ENCODE results near the gene LDLR. TPM values are rescaled to one million over a fixed set of nuclear protein-coding genes. Genes with fewer than 3 reads are reported as not detected.
"Not testable (repeated sequence)": the region's sequence is repeated elsewhere in the genome, so short reads cannot be mapped to it uniquely, and the experiment has no call there.

The LDLR gene
- total RNA-seq, 1 experiment from 2014 or later = 127 TPM

- ChIA-PET CTCF (interaction anchor here (0.6 kb wide), 1 partner anchor 425 kb away, joined by 3 read pairs; no protein-coding TSS in a partner anchor), POLR2A (no interaction called here)
- H3K27ac Mint-ChIP-seq (ENCODE audit: low read depth, unreplicated experiment) = no peak overlapping the region
- no peak for TF ChIP-seq CTCF (IDR thresholded peaks at IDR 0.05; ENCODE audit: unreplicated experiment)
- no peak overlapping the region for H3K4me3 Mint-ChIP-seq (ENCODE audit: unreplicated experiment)
- no peak for DNase-seq (ENCODE audit: unreplicated experiment)
- no peaks in the 10 kb centered on the region for H3K9me3 Mint-ChIP-seq (ENCODE audit: unreplicated experiment)
- no peaks in the 10 kb centered on the region for H3K27me3 Mint-ChIP-seq (ENCODE audit: insufficient read depth, unreplicated experiment)
- H3K36me3 Mint-ChIP-seq (ENCODE audit: insufficient read depth, unreplicated experiment) = peaks cover 78% of the 10 kb centered on the region
- peaks cover 4% of the 10 kb centered on the region for H3K4me1 Mint-ChIP-seq (ENCODE audit: insufficient read depth, unreplicated experiment)
- intact Hi-C loops (cut with micrococcal nuclease) = no loop called here
- BruUV-seq (replicated peaks) = no TSS peak
These were observed 90.5 kb downstream of the LDLR start for GRCh38 chr19:11179716-11180297.

GRCh38 chr19:11180346-11180745 is 91.1 kb downstream of the LDLR start:
- no peak for DNase-seq (ENCODE audit: unreplicated experiment)
- Mint-ChIP-seq H3K27ac (ENCODE audit: low read depth, unreplicated experiment) (no peak overlapping the region), H3K9me3 (ENCODE audit: unreplicated experiment) (no peaks in the 10 kb centered on the region), H3K36me3 (ENCODE audit: insufficient read depth, unreplicated experiment) (peaks cover 77% of the 10 kb centered on the region), H3K4me1 (ENCODE audit: insufficient read depth, unreplicated experiment) (peaks cover 4% of the 10 kb centered on the region), H3K4me3 (ENCODE audit: unreplicated experiment) (no peak overlapping the region), H3K27me3 (ENCODE audit: insufficient read depth, unreplicated experiment) (no peaks in the 10 kb centered on the region)
- ChIA-PET CTCF (no interaction called here), POLR2A (no interaction called here)
- intact Hi-C loops (cut with micrococcal nuclease) = no loop called here
- TF ChIP-seq CTCF (IDR thresholded peaks at IDR 0.05; ENCODE audit: unreplicated experiment) = no peak
- BruUV-seq (replicated peaks) = no TSS peak

- H3K4me3 Mint-ChIP-seq (ENCODE audit: unreplicated experiment); H3K27me3 Mint-ChIP-seq (ENCODE audit: insufficient read depth, unreplicated experiment); intact Hi-C loops (cut with micrococcal nuclease); H3K27ac Mint-ChIP-seq (ENCODE audit: low read depth, unreplicated experiment); H3K9me3 Mint-ChIP-seq (ENCODE audit: unreplicated experiment); H3K4me1 Mint-ChIP-seq (ENCODE audit: insufficient read depth, unreplicated experiment); BruUV-seq (replicated peaks); POLR2A ChIA-PET; DNase-seq (ENCODE audit: unreplicated experiment); CTCF ChIA-PET: not testable (repeated sequence)
- peaks cover 76% of the 10 kb centered on the region for H3K36me3 Mint-ChIP-seq (ENCODE audit: insufficient read depth, unreplicated experiment)
These were observed 91.7 kb downstream of the LDLR start for GRCh38 chr19:11180975-11181374.

GRCh38 chr19:11181488-11181887 is 92.2 kb downstream of the LDLR start:
- no peaks in the 10 kb centered on the region for H3K27me3 Mint-ChIP-seq (ENCODE audit: insufficient read depth, unreplicated experiment)
- TF ChIP-seq CTCF (IDR thresholded peaks at IDR 0.05; ENCODE audit: unreplicated experiment) = no peak
- no peak overlapping the region for H3K27ac Mint-ChIP-seq (ENCODE audit: low read depth, unreplicated experiment)
- ChIA-PET POLR2A (interaction anchor here (0.6 kb wide), 1 partner anchor 12 kb away, joined by 4 read pairs; no protein-coding TSS in a partner anchor), CTCF (no interaction called here)
- H3K4me1 Mint-ChIP-seq (ENCODE audit: insufficient read depth, unreplicated experiment) = peaks cover 4% of the 10 kb centered on the region
- intact Hi-C loops (cut with micrococcal nuclease) = no loop called here
- peaks cover 76% of the 10 kb centered on the region for H3K36me3 Mint-ChIP-seq (ENCODE audit: insufficient read depth, unreplicated experiment)
- DNase-seq (ENCODE audit: unreplicated experiment) = no peak
- BruUV-seq (replicated peaks) = no TSS peak
- H3K9me3 Mint-ChIP-seq (ENCODE audit: unreplicated experiment) = no peaks in the 10 kb centered on the region
- H3K4me3 Mint-ChIP-seq (ENCODE audit: unreplicated experiment) = no peak overlapping the region

Small RNAs within 50 kb of the gene (microRNA-seq; reads per million reads assigned to microRNA genes)
- gene MIR6886 = 10.7 reads per million, percentile 51 among the genes with 10 or more reads in this experiment

Other genes with a start within 250 kb of the LDLR start
- gene C19orf38, start 241.0 kb upstream of the LDLR start, total RNA-seq (2022) = 0.30 and 0.49 TPM in 2 replicates
- 49.5 and 51.7 TPM in 2 replicates for gene CARM1, start 217.9 kb upstream of the LDLR start, total RNA-seq (2022)
- 65.5 and 75.3 TPM in 2 replicates for gene YIPF2, start 160.8 kb upstream of the LDLR start, total RNA-seq (2022)
- gene TIMM29, start 160.7 kb upstream of the LDLR start, total RNA-seq (2022) = 18.3 and 19.3 TPM in 2 replicates
- 127 and 132 TPM in 2 replicates for gene SMARCA4, start 128.4 kb upstream of the LDLR start, total RNA-seq (2022)
- 8.6 and 16.4 TPM in 2 replicates for gene SPC24, start 66.3 kb downstream of the LDLR start, total RNA-seq (2022)
- 25.0 and 29.2 TPM in 2 replicates for gene KANK2, start 108.1 kb downstream of the LDLR start, total RNA-seq (2022)
- gene ANGPTL8, start 150.2 kb downstream of the LDLR start, total RNA-seq (2022) = not detected in 2 replicates
- gene DOCK6, start 173.1 kb downstream of the LDLR start, total RNA-seq (2022) = 49.1 and 61.7 TPM in 2 replicates
- gene TSPAN16, start 206.7 kb downstream of the LDLR start, total RNA-seq (2022) = not detected in 2 replicates

Measured in MCF 10A (cell line).